GM06990 (cell line): ENCODE results near the gene SLC16A8.
"Not testable (repeated sequence)": the region's sequence is repeated elsewhere in the genome, so short reads cannot be mapped to it uniquely, and the experiment has no call there.

Experiments
- DNase-seq: peaks from one replicate; pipeline ENCODE4 v3.0.0-alpha.2; 2011; ENCODE audit not compliant: insufficient read length; ENCODE audit errors: extremely low read depth
- H3K27me3 ChIP-seq: replicated peaks from 2 replicates; pipeline ENCODE4 v1.6.0; 2011; ENCODE audit warnings: low read length; ENCODE audit not compliant: control insufficient read depth, insufficient read depth
- H3K36me3 ChIP-seq: 2 replicates; pipeline ENCODE4 v1.5.1; 2011; ENCODE audit warnings: low read length; ENCODE audit not compliant: control insufficient read depth, insufficient read depth
- H3K4me3 ChIP-seq: replicated peaks from 2 replicates; pipeline ENCODE4 v1.5.1; 2011; ENCODE audit warnings: low read depth, mild to moderate bottlenecking, control low read depth, low read length
- CTCF ChIP-seq: IDR thresholded peaks from 2 replicates; pipeline ENCODE4 v1.5.1; 2011; ENCODE audit warnings: low read length, control low read depth, mild to moderate bottlenecking, inconsistent platforms; ENCODE audit not compliant: insufficient read depth, poor library complexity, severe bottlenecking

Gene SLC16A8

GRCh38 chr22:38041760-38042487 is 42.1 kb downstream of the SLC16A8 start:
- no peak overlapping the region for H3K4me3 ChIP-seq
- no peaks in the 10 kb centered on the region for H3K27me3 ChIP-seq
- H3K36me3 ChIP-seq, result no peaks in the 10 kb centered on the region
- no peak for DNase-seq
- TF ChIP-seq CTCF, result no peak

- TF ChIP-seq CTCF, result no peak
- no peak overlapping the region for H3K4me3 ChIP-seq
- DNase-seq, result no peak
- no peaks in the 10 kb centered on the region for H3K27me3 ChIP-seq
- H3K36me3 ChIP-seq, result no peaks in the 10 kb centered on the region
Observed at GRCh38 chr22:38040953-38041759, 42.8 kb downstream of the SLC16A8 start.

GRCh38 chr22:38038890-38039812 is 44.8 kb downstream of the SLC16A8 start:
- Histone ChIP-seq H3K4me3 (no peak overlapping the region), H3K27me3 (no peaks in the 10 kb centered on the region), H3K36me3 (no peaks in the 10 kb centered on the region)
- no peak for TF ChIP-seq CTCF
- no peak for DNase-seq

DNA sequence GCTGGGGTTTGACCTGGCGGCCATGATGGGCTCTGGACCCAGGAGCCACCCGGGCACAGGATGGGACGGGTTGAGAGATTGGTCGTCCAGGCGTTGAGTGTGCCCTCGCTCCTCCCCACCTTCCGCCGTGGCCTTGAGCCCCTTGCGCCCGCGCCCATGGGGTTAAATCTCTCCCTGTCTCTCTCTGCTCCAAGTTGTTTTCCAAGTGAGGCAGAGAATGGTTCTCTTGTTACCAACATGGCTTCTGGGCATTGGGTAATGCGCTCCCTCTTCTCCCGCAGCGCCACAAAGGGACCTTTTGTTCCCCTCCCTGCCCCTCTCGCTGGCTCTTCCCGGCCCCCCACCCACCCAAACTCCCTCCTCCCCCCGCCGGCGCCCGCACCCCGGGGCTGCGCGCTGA is 45.6 kb downstream of the SLC16A8 start:
- no peak for DNase-seq
- Histone ChIP-seq H3K4me3 (no peak overlapping the region), H3K27me3 (no peaks in the 10 kb centered on the region), H3K36me3 (no peaks in the 10 kb centered on the region)
- TF ChIP-seq CTCF, result no peak

- not testable (repeated sequence) for H3K27me3 ChIP-seq, DNase-seq, H3K4me3 ChIP-seq, H3K36me3 ChIP-seq
Observed at GRCh38 chr22:38037367-38038150, 46.4 kb downstream of the SLC16A8 start.
